Testis (tissue), 2 donors: ENCODE data around the gene GATAD2B.

Experiments used
- CTCF ChIP-seq, 3 experiments: fragments of 450-650 bp in 2 of 3; fragments of 200-600 bp in 1 of 3; sonication (generic) in 1 of 3; IDR thresholded peaks; one replicate each; pipeline ENCODE4 v1.5.1; 2016 to 2019; ENCODE audit warnings: antibody characterized with exemption in 3 of 3, mild to moderate bottlenecking in 2 of 3, moderate library complexity in 1 of 3
- POLR2A ChIP-seq: fragments of 450-650 bp; IDR thresholded peaks from one replicate; pipeline ENCODE4 v1.6.1; 2017; ENCODE audit warnings: antibody characterized with exemption, mild to moderate bottlenecking, moderate library complexity

GRCh38 chr1:153777648-153778047 lies 145.1 kb downstream of the GATAD2B start:
- TF ChIP-seq CTCF (IDR thresholded peaks at IDR 0.05) (no peak), POLR2A (no peak)
